HG02623 (cell line): ENCODE measurements around the gene STAG1.
"Not testable (repeated sequence)": the region's sequence is repeated elsewhere in the genome, so short reads cannot be mapped to it uniquely, and the experiment has no call there.

Experiments
- ATAC-seq: cut with Tn5 transposase; IDR thresholded peaks from one replicate; pipeline ENCODE4 v1.9.1; 2021; ENCODE audit warnings: moderate library complexity; ENCODE audit not compliant: unreplicated experiment

Gene STAG1

DNA sequence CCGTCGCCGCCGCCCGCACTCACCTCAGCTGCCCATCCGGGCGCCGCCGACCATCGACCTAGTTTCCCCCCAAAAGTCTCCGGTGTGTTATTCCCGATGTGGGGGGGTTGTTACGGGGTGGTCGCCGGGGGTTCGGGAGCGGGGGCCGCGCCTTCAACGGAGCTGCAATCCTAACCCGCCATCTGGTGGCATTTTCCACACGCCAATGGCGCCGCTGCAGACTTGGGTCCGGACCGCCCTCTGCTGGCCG lies at the start of gene STAG1:
Gene STAG1, minus strand, starts transcription at position 207 of the 250 bp plus-strand sequence. CDS start 121,480 bp downstream, outside the sequence.
- no peak for ATAC-seq

DNA sequence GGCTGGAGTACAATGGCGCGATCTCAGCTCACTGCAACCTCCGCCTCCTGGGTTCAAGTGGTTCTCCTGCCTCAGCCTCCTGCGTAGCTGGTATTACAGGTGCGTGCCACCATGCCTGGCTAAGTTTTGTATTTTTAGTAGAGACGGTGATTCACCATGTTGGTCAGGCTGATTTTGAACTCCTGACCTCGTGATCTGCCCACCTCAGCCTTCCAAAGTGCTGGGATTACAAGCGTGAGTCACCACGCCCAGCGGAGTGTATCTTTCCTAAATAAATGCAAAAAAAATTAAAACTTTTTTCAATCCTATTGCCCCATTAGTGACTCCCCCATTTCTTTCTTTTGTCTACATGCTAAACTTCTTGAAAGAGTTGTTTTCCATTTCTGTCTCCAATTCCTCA lies 49.0 kb upstream of the STAG1 start:
- ATAC-seq, result not testable (repeated sequence)

DNA sequence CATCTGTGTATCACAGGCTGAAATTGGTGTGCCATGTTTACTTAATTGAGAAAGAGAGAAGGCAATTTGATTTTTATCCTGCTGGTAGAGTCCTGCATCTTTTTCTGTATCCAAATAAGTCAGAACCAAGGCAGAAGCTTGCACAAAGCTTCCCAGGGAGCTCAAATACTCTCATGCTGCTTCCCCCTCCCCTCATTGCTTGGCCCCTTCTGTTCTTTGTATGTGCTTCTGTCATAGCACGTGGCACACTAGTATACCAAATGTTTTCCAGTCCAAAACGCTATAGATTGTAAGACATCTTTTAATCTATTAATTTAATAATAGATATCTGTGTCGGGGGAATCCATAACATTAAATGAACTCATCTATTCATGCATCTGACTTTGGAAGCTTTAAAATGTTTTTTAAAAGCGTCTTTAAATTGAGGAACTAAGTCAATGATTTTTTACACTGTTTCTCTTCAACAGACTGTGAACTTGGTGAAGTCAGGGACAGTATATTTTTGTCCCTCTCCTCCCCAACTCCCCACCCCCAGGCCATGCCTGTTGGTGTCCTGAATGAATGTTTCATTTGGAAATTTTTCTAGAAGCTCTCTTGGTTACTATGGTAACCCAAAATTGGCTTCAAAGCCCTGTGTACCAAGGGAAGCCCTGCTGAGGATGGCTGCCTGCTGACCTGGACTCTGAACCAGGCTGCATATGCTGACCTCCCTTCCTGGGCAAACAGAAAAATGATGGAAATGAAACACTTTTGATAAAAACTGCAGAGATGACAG lies 40.6 kb upstream of the STAG1 start:
- no peak for ATAC-seq

DNA sequence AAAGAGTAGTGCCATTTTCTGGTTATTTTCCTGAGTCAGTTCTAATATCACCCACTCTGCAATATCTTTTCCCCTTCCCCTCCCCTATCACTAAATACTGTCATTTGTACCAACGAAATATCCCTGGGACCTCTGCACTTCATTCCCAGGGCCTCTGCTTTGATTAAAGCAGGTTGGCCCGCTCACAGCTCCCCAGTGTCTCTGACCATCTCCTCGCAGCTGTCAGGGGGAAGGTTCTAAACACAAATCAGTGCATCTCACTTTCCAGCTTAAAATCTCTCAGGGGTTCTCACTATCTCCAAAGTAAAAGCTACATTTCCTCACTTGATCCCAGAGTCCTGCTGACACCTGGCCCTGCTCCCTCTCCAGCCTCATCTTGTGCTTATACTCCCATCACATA lies 38.6 kb upstream of the STAG1 start:
- ATAC-seq, result no peak

DNA sequence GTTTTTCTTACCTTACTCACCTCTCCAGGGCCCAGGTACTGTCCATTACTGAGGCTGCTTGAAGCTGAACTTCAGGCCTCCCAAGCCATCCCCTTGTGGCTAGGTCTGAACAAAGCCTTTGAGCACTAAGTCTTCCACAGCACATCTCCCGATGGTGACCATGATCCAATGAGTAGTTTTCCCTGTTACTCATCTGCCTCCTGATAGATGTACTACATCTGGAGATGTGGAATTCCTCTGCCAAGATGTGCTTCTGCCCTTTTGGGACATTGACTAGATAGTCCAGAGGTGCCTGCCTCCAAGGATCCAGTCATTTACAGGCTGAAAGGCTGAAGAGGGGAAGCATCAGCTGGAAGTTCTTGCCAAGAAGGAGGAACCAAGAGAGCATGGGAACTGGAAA lies 37.8 kb upstream of the STAG1 start:
- no peak for ATAC-seq

DNA sequence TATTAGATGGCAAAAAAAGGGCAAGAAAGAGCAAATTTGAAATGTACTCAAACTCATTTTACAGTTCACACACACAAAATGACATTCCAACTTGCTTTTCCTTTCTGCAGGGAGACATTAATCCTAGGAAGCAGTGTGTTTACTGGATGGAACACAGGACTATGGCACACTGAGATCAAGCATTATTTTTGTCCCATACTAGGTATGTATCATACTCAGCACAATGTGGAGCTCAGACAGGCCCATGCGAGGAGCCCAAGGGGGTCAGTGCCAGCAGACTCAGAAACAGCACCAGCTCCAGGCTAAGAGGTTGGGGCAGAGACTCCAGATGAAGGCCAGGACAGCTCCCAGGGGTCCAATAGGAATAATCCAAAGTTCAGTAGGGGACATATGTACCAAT lies 36.0 kb upstream of the STAG1 start:
- no peak for ATAC-seq

DNA sequence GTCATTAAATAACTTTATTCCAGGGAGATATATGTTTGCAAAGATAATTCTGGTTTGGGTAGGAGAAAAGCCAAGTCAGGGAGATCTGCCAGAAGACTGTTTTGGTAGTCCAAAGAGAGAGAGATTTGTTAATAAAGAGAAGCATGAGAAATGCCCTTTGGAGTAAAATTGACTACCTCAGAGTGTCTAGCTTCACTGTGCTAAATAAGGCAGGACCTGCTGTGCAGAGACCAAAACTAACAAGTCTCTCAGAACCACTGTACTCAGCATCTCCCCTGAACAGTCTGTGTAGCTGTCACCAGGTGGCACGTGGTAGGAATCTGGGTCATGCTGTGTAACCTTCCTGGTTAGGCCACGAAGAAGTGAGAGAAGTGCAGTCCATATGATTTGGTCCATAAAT lies 35.2 kb upstream of the STAG1 start:
- ATAC-seq, result peak; percentile 92

DNA sequence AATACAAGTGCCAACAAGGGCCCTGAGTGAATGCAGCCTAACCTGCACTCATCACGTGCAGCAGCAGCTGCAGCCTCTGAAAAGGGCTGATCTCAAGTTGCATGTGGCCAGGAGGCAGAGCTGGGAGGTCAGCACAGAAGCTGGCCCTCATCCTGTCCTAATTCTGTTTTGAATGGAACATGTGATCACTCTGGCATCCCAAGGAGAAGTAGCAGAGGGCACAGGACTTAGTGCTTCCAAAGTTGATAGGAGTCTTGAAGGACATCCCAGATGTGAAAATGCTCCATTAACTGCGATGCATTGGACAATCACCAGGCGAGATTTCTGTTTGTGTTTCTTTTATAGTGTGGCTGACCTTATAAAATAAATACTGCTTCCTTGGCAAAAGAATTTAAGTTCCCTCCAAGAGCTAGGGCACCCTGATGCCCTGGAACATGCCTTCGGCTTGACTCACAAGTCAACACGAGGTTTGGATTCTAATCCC lies 31.6 kb upstream of the STAG1 start:
- ATAC-seq, result no peak

DNA sequence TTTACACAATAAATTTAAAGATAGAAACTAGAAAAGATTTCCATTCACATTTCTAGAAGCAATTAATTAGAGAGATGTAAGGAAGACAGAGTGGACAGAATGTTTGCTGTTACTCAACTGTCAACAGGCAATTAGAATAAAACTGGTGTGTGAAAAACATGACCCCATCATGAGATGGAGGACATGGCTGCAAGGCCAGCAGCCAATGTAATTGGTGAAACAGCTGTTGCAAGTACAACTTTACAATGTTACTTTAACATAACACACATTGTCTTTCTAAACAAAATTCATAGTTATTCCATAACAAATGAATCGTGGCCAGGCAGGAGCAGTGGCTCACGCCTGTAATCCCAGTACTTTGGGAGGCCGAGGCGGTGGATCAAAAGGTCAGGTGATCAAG lies 28.6 kb upstream of the STAG1 start:
- ATAC-seq, result no peak

DNA sequence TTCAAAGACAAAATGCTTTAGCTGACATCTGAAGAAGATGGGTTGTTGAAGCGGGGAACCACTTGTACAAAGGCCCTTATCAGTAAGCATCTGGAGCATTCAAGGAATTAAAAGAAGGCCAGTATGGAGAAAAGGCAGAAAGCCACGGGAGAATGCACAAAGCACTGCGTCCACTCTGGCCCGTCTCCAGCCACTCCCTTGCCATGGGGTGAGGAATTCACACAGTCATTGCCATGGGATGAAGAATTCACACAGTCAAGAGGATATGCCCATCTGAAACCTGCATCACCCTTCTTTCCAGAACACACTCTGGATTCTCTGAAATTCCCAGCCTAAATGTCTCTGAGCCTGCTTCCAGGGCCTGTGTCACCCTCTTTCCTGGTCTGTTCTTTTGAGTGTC lies 26.7 kb upstream of the STAG1 start:
- ATAC-seq, result no peak

DNA sequence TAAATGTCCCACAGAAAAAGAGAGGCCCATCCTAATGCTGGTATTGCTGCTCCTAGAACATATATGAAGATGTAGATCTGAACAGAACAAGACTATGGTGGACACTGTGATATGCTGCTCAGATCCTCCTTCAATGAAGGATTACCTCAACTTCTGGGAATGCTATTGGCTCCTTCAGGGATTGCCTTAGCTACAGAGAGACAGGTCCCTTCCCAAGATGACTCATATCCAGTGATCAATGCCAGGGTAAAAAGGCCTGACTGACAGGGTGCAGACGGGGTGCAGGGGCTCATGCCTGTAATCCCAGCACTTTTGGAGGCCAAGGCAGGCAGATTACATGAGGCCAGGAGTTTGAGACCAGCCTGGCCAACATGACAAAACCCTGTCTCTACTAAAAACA lies 20.5 kb upstream of the STAG1 start:
- no peak for ATAC-seq

DNA sequence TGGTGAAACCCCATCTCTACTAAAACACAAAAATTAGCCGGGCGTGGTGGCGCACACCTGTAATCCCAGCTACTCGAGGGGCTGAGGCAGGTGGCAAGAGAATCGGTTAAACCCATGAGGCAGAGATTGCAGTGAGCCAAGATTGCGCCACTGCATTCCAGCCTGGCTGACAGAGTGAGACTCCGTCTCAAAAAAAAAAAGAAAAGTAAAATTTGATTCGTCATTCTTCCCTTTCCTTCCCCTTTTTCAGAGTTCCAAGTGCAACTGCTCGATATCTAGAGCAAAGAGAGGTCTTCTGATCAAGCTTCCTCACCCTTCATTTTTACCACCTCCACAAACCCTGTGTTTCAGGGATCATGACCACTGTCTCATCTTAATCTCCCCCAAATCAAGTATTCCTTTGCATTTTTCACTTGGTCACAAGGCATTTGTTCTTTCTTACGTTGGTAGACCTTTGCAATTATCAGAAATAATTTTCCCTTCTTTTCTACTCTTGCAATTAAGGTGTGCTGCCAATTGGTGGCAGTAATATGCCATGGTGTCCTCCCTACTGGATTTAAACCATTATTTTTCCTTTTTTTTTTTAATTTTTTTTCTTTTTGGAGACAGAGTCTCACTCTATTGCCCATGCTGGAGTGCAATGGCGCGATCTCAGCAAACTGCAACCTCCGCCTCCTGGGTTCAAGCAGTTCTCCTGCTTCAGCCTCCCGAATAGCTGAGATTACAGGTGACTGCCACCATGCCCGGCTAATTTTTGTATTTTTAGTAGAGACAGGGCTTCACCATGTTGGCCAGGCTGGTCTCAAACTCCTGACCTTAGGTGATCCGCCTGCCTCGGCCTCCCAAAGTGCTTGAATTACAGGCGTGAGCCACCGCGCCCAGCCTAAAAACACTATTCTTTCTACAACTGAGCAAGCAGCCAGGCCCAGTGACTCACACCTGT lies 6.3 kb upstream of the STAG1 start:
- ATAC-seq, result not testable (repeated sequence)

DNA sequence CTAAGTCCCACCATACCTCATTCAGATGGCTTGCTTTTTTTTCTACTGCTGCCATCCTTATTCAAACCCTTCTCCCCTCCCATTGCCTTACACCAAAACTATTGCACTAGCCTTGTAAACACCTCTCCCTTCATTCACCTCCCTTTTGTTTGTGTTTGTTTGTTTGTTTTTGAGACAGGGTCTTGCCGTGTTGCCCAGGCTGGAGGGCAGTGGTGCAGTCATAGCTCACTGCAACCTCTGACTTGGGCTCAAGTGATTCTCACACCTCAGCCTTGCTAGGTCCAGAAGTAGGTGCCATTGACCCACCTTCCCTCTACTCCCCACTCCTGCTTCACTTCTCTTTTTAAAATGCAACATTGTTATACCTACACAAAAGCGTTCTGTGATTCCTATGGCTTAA lies 3.0 kb upstream of the STAG1 start:
- no peak for ATAC-seq

DNA sequence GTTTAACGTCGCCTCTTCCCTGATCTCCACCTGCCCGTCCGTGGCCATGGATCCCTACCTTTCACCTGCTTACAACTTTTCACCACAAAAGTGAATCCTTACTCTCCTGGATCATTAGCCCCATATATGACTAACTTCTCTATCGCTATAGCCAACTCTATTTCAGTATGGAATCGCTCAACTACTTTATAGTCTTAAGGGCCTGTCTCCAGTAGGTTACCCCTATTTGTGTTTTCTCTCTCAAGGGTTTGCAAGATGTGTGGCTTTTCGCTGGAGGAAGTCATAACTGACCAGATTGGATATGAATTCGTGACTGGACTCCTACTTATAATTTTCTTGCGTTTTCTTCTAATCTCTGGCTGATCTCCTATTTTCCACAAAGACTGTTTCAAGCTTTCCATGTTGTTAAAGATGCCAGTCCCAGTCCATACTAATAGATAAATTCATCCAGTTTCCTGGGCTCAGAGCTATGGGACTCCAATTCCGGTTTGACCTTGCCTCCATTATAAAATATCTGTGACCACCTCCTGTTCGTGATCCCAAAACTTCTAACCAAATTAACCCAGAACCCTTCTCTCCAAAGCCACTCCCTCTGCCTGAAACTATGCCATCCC lies 1.3 kb upstream of the STAG1 start:
- ATAC-seq, result no peak

DNA sequence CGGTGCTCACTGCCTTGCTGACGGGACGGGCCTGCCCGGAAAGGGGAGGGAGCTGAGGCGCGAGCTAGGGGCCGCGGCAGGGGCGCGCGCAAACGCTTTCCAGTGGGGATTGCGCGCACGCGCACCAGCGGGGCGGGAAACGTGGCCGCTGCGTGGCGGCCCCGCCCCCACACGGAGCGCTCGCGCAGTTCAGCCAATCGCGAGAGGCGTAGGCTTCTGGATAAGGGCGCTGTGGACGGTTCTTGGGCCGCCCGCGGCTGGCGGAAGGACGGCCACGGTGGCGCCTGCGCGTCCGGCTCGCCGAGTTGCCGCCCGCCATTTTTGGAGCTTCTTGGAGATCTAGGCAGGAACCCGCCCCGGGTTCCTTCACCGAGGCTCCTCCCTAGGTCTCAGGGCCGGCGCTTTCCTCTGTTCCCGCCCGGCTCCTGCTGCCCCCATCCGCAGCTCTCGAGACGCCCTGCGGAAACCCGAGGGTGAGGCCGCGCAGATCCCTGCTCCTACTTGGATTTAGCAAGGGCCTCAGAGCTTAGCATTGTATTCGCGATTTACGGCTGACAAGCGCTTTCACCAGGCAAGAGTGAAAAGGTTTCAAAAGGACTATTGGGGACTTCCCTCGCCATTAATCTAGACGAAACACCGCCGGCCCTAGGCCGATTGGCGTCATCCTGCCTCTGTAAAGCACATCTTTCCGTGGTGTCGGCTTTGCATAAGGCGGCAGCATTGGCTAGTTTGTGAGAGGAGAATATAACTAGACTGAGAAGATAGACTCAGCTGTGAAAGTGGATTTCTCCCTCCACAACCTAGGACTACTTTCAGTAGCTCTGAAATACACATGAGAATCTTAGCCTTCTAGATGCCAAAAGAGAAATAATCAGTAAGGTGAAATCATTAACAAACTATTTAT lies 496 bp upstream of the STAG1 start:
- peak; percentile 79 for ATAC-seq

DNA sequence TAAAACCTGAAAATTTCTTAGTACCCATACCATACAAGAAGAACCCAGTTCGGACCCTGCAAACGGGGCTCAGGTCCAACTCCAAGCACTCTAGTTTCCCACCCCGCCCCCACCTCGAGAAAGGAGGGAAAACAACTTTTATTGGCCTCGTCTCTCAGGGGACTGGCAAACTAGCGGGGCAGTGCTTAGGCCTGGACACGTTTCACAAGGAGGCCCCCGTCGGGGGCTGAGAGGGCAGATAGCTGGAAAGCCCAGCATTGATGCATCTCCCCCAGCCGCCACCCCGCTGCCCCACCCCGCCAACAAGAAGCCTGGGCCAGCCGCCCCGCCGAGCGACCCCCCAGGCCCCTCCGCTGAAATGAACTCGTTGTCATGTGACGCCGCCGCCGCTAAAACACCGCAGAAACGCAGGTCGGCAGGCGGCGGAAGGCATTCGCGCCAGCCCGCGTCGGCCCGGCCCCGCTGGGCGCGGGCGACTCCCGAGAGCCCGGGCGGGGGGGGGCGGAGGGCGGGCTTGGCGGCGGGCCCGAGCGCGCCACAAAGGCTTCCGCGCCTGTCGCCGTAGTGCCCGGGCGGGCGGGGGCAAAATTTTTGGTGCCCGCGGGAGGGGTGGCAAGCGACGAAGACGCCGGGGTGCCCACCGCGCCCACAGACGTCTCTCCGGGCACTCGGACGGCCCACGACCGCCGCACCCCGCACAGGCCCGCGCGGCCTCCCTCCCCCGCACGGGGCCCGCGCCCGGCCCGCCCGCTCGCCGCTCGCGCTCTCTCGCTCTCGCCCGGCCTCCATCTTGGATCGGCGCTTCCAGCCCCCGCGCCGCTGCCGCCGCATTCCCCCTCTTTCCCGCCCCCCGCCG lies 634 bp downstream of the STAG1 start:
- ATAC-seq, result peak; percentile 13

DNA sequence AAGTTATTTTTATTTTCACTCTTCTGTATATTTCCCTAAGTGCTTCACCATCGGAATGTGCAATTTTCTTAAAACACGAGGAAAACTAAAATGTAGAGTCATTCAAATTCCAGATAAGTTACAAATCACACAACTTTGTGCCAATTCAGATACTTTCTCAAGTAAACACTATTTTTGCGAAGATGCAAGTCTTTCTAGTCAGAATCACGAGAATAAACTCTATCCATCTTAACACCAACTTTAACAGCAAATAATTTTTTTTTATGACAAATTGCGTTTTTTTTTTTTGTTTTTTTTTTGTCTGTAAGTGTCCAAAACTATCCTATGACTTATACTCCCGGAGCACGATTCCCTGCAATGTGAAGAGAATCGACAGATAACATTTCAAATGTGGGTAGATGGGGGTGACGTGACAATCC lies 1.3 kb downstream of the STAG1 start:
- ATAC-seq, result no peak

DNA sequence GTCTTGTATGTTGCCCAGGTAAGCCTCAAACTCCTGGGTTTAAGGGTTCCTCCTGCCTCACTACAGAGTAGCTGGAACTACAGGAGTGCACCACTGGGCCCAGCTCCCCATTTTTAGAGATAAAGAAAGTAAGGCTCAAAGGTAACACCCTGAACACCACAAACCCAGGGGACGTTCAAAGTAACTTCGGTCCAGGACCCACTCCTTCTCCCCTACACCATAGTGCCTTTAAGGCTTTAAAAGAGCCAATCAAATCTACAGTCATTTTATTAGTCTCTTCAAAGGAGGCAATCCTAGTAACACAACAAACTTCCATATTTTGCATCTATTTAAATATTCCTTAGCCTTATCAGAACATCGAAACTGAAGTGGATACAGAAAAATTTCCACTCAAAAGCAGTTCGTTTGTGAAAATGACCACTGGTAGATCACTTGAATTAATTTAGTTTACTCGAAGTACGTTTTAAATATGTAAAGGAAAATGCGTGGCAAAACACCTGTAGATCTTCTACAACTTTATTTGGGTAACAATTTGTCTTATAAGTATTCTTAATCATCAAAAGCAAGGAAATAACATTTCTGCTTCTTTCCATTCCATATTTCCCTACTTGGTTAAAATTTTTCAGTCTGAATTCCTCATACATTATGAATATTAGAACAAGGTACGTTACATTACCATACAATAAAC lies 1.8 kb downstream of the STAG1 start:
- ATAC-seq, result no peak

DNA sequence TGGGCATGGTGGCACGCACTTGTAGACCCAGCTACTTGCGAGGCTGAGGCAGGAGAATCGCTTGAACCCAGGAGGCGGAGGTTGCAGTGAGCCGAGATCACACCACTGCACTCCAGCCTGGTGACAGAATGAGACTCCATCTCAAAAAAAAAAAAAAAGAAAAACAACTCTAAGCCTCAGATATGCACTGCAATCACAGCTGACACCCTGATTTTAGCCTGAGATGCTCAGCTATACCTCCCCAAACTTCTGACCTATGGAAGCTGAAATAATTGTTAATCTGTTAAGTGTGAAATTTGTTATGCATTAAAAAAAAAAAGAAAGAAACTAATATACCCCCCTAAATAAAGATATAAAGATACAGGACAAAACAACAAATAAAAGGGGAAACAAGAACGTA lies 2.6 kb downstream of the STAG1 start:
- ATAC-seq, result not testable (repeated sequence)
